WTC11 (cell line): ENCODE results near the gene C1orf185. TPM values are rescaled to one million over a fixed set of nuclear protein-coding genes. Genes with fewer than 3 reads are reported as not detected.

ENCODE experiments used
- ATAC-seq: fragments of 200-7000 bp; cut with Tn5 transposase; 2 replicates; pipeline ENCODE4 v1.10.0; 2021; ENCODE audit warnings: mild to moderate bottlenecking, moderate library complexity
- CTCF ChIA-PET: fragments of 300-600 bp; sonication (Branson Sonifier 250); formaldehyde crosslinking; loops from one replicate; lab custom pipeline; 2021; ENCODE audit warnings: antibody characterized with exemption; lab: Charles Lee
- POLR2A ChIA-PET: fragments of 350-600 bp; sonication (Branson Sonifier 250); formaldehyde crosslinking; loops from one replicate; lab custom pipeline; 2021; ENCODE audit warnings: antibody characterized with exemption; lab: Charles Lee
- DNase-seq: peaks from one replicate; pipeline ENCODE4 v3.0.0; 2021; ENCODE audit warnings: low spot score
- H3K27ac Mint-ChIP-seq: 2 replicates; pipeline ENCODE4 v1.8.0; 2021; ENCODE audit warnings: mixed read lengths
- H3K27me3 Mint-ChIP-seq: 2 replicates; pipeline ENCODE4 v1.8.0; 2021; ENCODE audit warnings: low read depth, mild to moderate bottlenecking, moderate library complexity, mixed read lengths
- H3K36me3 Mint-ChIP-seq: 2 replicates; pipeline ENCODE4 v1.8.0; 2021; ENCODE audit warnings: mixed read lengths
- H3K4me1 Mint-ChIP-seq: 2 replicates; pipeline ENCODE4 v1.8.0; 2022; ENCODE audit warnings: mixed read lengths
- H3K4me3 Mint-ChIP-seq: 2 replicates; pipeline ENCODE4 v1.8.0; 2021; ENCODE audit warnings: mild to moderate bottlenecking, moderate library complexity, mixed read lengths
- H3K9me3 Mint-ChIP-seq: 2 replicates; pipeline ENCODE4 v1.8.0; 2021; ENCODE audit warnings: mixed read lengths
- EMX1 ChIP-seq: fragments of 250-450 bp; sonication (Bioruptor Pico); IDR thresholded peaks from 2 replicates; pipeline ENCODE4 v1.8.0; 2021; ENCODE audit warnings: mild to moderate bottlenecking
- FOXK1 ChIP-seq: sonication (generic); formaldehyde crosslinking; IDR thresholded peaks from 2 replicates; pipeline ENCODE4 v1.8.0; 2022; ENCODE audit warnings: mild to moderate bottlenecking, moderate library complexity, missing genetic modification reagents
- HMGA2 ChIP-seq: fragments of 250-450 bp; sonication (Bioruptor Pico); IDR thresholded peaks from 2 replicates; pipeline ENCODE4 v1.4.0; 2021; ENCODE audit warnings: mild to moderate bottlenecking, moderate library complexity
- MLX ChIP-seq: sonication (generic); formaldehyde crosslinking; IDR thresholded peaks from 2 replicates; pipeline ENCODE4 v1.8.1; 2023; ENCODE audit warnings: mild to moderate bottlenecking, missing genetic modification reagents, moderate library complexity
- MXD4 ChIP-seq: fragments of 250-450 bp; sonication (Bioruptor Pico); IDR thresholded peaks from 2 replicates; pipeline ENCODE4 v1.8.0; 2021; ENCODE audit warnings: mild to moderate bottlenecking, moderate library complexity, borderline replicate concordance
- NR3C1 ChIP-seq: sonication (generic); formaldehyde crosslinking; conservative IDR thresholded peaks from 2 replicates; pipeline ENCODE4 v1.8.1; 2023; ENCODE audit warnings: low read depth, mild to moderate bottlenecking, missing genetic modification reagents
- RELA ChIP-seq: sonication (generic); formaldehyde crosslinking; IDR thresholded peaks from 2 replicates; pipeline ENCODE4 v1.8.1; 2022; ENCODE audit warnings: missing genetic modification reagents, mild to moderate bottlenecking, borderline replicate concordance
- ZBTB21 ChIP-seq: sonication (generic); formaldehyde crosslinking; IDR thresholded peaks from 2 replicates; pipeline ENCODE4 v1.8.1; 2023; ENCODE audit warnings: mild to moderate bottlenecking, missing genetic modification reagents, borderline replicate concordance
- ZNF219 ChIP-seq: sonication (generic); formaldehyde crosslinking; IDR thresholded peaks from 2 replicates; pipeline ENCODE4 v1.8.0; 2023; ENCODE audit warnings: missing genetic modification reagents, mild to moderate bottlenecking, borderline replicate concordance
- ZNF263 ChIP-seq: sonication (generic); formaldehyde crosslinking; IDR thresholded peaks from 2 replicates; pipeline ENCODE4 v1.8.1; 2022; ENCODE audit warnings: low read depth, mild to moderate bottlenecking, moderate library complexity, missing genetic modification reagents
- ZNF317 ChIP-seq: sonication (generic); formaldehyde crosslinking; IDR thresholded peaks from 2 replicates; pipeline ENCODE4 v1.8.1; 2023; ENCODE audit warnings: low read depth, mild to moderate bottlenecking, moderate library complexity, missing genetic modification reagents, borderline replicate concordance
- ZNF532 ChIP-seq: fragments of 250-450 bp; sonication (Bioruptor Pico); IDR thresholded peaks from 2 replicates; pipeline ENCODE4 v1.9.0; 2021; ENCODE audit warnings: mild to moderate bottlenecking, borderline replicate concordance
- ZNF671 ChIP-seq: fragments of 250-450 bp; sonication (Bioruptor Pico); IDR thresholded peaks from 2 replicates; pipeline ENCODE4 v1.8.0; 2021; ENCODE audit warnings: mild to moderate bottlenecking
- total RNA-seq: library from RNA; stranded (reverse); gene quantifications from 3 replicates; pipeline ENCODE4 v1.2.3, GENCODE V29; 2021
- TF ChIP-seq, protein P1 (sequence below): sonication (generic); formaldehyde crosslinking; IDR thresholded peaks from 2 replicates; pipeline ENCODE4 v1.8.1; 2023; ENCODE audit warnings: mild to moderate bottlenecking, missing genetic modification reagents, borderline replicate concordance

Gene C1orf185
- total RNA-seq, 1 experiment from 2014 or later: not detected

DNA sequence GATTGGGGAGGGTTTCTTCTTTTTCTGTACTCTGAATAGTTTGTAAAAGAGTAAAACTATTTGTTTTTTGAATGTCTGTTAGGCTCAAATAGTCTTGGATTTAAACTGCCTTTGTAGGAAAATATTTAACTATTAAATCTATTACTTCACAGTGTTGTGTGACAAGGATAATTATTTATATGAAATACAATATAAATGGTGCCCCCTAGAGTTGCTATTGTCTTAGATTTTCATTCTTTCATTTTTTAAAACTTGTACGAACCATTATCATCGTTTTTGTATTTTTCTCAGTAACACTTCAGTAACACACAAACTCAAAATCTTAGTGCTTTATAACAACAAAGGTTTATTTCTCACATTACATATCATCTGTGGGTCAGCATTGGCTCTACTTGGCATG, 37.4 kb downstream of the C1orf185 start:
- H3K27me3 Mint-ChIP-seq: 0 out of 2 replicates have a peak, but pooled peaks cover 4% of the 10 kb centered on the region
- POLR2A ChIA-PET: no interaction called here
- no peak overlapping the region for H3K4me3 Mint-ChIP-seq
- no peak for ATAC-seq
- H3K4me1 Mint-ChIP-seq: peaks cover 3% of the 10 kb centered on the region; the same call in 1 of the 2 replicates
- no peak overlapping the region for H3K27ac Mint-ChIP-seq
- CTCF ChIA-PET: no interaction called here
- no peaks in the 10 kb centered on the region for H3K36me3 Mint-ChIP-seq
- no peak for DNase-seq
- no peak for TF ChIP-seq FOXK1 (CRISPR knock-in tag)
- no peak for TF ChIP-seq ZBTB21
- no peak for TF ChIP-seq MLX (CRISPR knock-in tag)
- no peak for TF ChIP-seq ZNF219 (CRISPR knock-in tag)
- TF ChIP-seq EMX1: no peak
- no peak for TF ChIP-seq ZNF671 (CRISPR knock-in tag)
- H3K9me3 Mint-ChIP-seq: peaks cover 10% of the 10 kb centered on the region

DNA sequence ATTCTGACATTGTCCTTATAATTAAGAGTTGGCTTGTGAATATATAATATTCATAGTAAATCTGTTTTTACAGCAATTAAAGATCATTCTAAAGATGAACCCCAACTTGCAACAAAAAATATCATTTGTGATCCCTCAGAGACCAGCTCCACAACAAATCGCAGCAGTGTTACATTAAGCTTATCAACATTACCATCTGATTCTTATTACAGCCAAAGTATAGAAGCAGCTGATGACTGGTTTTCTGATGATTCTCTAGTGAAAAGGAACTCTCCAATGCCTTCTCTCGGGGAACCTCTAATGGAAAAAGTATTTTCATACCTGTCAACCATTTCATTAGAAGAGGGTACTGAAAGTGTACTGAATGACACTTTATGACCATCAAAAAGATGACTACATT, 45.4 kb downstream of the C1orf185 start:
- H3K36me3 Mint-ChIP-seq: no peaks in the 10 kb centered on the region
- H3K4me3 Mint-ChIP-seq: no peak overlapping the region
- peaks cover 3% of the 10 kb centered on the region; the same call in 1 of the 2 replicates for H3K4me1 Mint-ChIP-seq
- ChIA-PET POLR2A (no interaction called here), CTCF (no interaction called here)
- no peaks in the 10 kb centered on the region for H3K9me3 Mint-ChIP-seq
- no peak for TF ChIP-seq ZNF532 (CRISPR knock-in tag)
- TF ChIP-seq MXD4 (CRISPR knock-in tag): no peak
- TF ChIP-seq ZNF317 (CRISPR knock-in tag): no peak
- no peak for TF ChIP-seq RELA (CRISPR knock-in tag)
- TF ChIP-seq, protein P1, sequence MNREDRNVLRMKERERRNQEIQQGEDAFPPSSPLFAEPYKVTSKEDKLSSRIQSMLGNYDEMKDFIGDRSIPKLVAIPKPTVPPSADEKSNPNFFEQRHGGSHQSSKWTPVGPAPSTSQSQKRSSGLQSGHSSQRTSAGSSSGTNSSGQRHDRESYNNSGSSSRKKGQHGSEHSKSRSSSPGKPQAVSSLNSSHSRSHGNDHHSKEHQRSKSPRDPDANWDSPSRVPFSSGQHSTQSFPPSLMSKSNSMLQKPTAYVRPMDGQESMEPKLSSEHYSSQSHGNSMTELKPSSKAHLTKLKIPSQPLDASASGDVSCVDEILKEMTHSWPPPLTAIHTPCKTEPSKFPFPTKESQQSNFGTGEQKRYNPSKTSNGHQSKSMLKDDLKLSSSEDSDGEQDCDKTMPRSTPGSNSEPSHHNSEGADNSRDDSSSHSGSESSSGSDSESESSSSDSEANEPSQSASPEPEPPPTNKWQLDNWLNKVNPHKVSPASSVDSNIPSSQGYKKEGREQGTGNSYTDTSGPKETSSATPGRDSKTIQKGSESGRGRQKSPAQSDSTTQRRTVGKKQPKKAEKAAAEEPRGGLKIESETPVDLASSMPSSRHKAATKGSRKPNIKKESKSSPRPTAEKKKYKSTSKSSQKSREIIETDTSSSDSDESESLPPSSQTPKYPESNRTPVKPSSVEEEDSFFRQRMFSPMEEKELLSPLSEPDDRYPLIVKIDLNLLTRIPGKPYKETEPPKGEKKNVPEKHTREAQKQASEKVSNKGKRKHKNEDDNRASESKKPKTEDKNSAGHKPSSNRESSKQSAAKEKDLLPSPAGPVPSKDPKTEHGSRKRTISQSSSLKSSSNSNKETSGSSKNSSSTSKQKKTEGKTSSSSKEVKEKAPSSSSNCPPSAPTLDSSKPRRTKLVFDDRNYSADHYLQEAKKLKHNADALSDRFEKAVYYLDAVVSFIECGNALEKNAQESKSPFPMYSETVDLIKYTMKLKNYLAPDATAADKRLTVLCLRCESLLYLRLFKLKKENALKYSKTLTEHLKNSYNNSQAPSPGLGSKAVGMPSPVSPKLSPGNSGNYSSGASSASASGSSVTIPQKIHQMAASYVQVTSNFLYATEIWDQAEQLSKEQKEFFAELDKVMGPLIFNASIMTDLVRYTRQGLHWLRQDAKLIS (CRISPR knock-in tag): no peak
- no peak for TF ChIP-seq MLX (CRISPR knock-in tag)
- TF ChIP-seq ZNF263 (CRISPR knock-in tag): no peak
- TF ChIP-seq HMGA2 (CRISPR knock-in tag): no peak
- TF ChIP-seq NR3C1: no peak
- DNase-seq (no peak), ATAC-seq (no peak)
- no peak overlapping the region for H3K27ac Mint-ChIP-seq
- H3K27me3 Mint-ChIP-seq: no peaks in the 10 kb centered on the region
